ENCODE data around the gene MYLK. TPM values are rescaled to one million over a fixed set of nuclear protein-coding genes. Genes with fewer than 3 reads are reported as not detected.

The MYLK gene
- total and polyA plus RNA-seq, 10 of the 15 experiments (the other 5 are each of a cell fraction or from before 2014, with no cell fraction given): 0.04 to 1.6 (median 0.42) TPM; not detected in 1

DNA sequence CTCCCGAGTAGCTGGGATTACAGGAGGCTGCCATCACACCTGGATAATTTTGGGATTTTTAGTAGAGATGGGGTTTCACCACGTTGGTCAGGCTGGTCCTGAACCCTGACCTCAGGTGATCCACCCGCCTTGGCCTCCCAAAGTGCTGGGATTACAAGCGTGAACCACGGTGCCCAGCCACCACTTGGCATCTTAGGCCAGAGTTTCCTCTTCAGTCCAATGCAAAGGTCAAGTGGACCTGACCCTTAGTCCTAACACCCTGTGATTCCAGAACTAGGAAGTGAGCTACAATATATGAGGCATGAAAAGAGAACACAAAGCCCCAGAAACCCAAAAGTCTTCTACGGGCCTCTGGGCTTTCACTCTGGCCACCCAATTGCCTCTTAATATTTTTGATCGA, 5.3 kb downstream of the MYLK start (continued):
- no peak for TF ChIP-seq DPF2 (IDR thresholded peaks at IDR 0.05)
- no peak for TF ChIP-seq NFYB (IDR thresholded peaks at IDR 0.05; ENCODE audit: insufficient read depth, low read depth, low read length)
- TF ChIP-seq, protein P1, sequence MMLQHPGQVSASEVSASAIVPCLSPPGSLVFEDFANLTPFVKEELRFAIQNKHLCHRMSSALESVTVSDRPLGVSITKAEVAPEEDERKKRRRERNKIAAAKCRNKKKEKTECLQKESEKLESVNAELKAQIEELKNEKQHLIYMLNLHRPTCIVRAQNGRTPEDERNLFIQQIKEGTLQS (IDR thresholded peaks at IDR 0.05; ENCODE audit: borderline replicate concordance, extremely low read depth, low read depth, low read length): no peak
- TF ChIP-seq NR2F1 (conservative IDR thresholded peaks at IDR 0.05): no peak
- no peak for TF ChIP-seq HCFC1 (IDR thresholded peaks at IDR 0.05; ENCODE audit: low read length)
- TF ChIP-seq IRF4 (IDR thresholded peaks at IDR 0.05; ENCODE audit: low read depth, low read length): no peak
- TF ChIP-seq, protein P2, sequence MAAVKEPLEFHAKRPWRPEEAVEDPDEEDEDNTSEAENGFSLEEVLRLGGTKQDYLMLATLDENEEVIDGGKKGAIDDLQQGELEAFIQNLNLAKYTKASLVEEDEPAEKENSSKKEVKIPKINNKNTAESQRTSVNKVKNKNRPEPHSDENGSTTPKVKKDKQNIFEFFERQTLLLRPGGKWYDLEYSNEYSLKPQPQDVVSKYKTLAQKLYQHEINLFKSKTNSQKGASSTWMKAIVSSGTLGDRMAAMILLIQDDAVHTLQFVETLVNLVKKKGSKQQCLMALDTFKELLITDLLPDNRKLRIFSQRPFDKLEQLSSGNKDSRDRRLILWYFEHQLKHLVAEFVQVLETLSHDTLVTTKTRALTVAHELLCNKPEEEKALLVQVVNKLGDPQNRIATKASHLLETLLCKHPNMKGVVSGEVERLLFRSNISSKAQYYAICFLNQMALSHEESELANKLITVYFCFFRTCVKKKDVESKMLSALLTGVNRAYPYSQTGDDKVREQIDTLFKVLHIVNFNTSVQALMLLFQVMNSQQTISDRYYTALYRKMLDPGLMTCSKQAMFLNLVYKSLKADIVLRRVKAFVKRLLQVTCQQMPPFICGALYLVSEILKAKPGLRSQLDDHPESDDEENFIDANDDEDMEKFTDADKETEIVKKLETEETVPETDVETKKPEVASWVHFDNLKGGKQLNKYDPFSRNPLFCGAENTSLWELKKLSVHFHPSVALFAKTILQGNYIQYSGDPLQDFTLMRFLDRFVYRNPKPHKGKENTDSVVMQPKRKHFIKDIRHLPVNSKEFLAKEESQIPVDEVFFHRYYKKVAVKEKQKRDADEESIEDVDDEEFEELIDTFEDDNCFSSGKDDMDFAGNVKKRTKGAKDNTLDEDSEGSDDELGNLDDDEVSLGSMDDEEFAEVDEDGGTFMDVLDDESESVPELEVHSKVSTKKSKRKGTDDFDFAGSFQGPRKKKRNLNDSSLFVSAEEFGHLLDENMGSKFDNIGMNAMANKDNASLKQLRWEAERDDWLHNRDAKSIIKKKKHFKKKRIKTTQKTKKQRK (IDR thresholded peaks at IDR 0.05; ENCODE audit: low read depth, low read length): no peak
- no peak for TF ChIP-seq GATAD2B (conservative IDR thresholded peaks at IDR 0.05; ENCODE audit: low read depth)
- TF ChIP-seq NFIC (IDR thresholded peaks at IDR 0.05; ENCODE audit: low read depth, low read length): no peak
- no peak for TF ChIP-seq CHD1 (IDR thresholded peaks at IDR 0.05; ENCODE audit: low read depth, low read length)
- no peak for TF ChIP-seq MEF2B (IDR thresholded peaks at IDR 0.05; ENCODE audit: partially characterized antibody, poor library complexity, severe bottlenecking)
- no peak for TF ChIP-seq ESRRA (IDR thresholded peaks at IDR 0.05; ENCODE audit: low read length)
